Hematopoietic multipotent progenitor cell treated with erythropoietin and hydrocortisone succinate and interleukin-3 and kit ligand, for 15 days (in vitro differentiated cells): ENCODE data around the gene TBC1D22A.
A peak's percentile ranks its signal among the peaks of the same experiment; 100 is the strongest.

Experiments
- DNase-seq: peaks from one replicate; pipeline ENCODE4 v3.0.0-alpha.2; 2015; ENCODE audit warnings: low spot score

Gene TBC1D22A

GRCh38 chr22:46753360-46753759, 9.1 kb upstream of the TBC1D22A start:
- no peak for DNase-seq

- no peak for DNase-seq
Observed at GRCh38 chr22:46753761-46754109, 8.7 kb upstream of the TBC1D22A start.

DNA sequence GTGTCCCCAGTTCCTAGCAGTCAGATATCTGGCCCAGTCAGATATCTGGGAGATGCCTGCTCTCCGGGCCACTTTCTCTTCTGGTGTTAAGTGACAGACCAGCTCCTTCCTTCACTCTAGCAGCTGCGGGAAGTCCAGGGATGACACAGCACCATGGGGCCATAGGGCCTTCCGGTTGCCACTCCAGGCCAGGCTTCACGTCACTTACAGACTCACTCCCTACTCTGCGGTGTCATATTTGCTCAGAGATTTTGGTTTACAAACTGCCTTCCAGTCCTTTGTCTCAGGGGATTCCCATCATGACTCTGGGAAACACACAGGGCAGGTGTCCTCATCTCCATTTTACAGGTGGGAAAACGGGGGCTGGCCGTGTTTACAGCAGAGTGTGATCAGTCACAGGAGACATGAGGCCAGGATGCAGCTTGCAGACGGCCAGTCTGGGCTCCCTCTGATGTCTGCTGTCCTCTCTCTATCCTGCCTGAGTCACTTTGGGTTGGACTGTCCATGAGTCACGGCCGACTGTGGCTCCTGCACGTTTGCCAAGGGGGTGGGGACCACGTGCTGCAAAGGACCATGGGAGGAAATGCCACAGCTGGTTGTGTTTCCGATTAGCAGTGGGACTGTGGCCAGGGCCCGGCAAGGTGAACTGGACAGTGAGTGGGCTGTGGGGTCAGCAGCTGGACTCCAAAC, 8.2 kb upstream of the TBC1D22A start:
- DNase-seq: peak; percentile 75

DNA sequence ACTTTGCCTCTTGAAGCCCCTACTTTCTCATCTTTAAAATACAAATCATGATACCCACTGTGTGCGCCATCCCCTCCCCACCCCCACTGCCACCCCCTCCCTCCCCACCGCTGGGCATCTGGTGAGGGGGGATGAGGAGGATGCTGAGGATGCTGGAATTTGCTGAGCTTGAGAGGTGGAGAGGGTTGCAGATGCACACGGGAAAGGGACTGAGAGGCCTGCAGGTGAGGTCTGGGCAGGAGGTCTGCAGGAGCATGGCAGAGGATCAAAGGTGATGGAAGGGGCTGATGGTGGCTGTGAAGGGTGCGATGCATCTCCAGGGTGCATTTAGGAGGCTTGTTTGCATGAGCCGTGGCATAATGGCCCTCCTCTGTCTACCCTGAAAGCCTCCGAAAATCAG, 7.6 kb upstream of the TBC1D22A start:
- no peak for DNase-seq

DNA sequence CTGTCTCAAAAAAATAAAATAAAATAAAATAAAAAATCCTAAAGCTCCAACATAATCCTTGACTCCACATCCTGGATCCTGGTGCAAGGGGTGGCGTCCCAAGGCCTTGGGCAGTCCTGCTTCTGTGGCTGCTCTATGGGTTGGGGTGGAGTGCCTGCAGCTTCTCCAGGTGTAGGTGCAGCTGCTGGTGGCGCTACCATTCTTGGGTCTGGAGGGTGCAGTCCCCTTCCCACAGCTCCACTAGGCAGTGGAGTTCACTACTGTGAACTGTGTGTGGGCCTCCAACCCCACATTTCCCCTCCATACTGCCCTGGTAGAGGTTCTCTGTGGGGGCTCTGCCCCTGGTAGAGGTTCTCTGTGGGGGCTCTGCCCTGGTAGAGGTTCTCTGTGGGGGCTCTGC, 6.9 kb upstream of the TBC1D22A start:
- DNase-seq: no peak

DNA sequence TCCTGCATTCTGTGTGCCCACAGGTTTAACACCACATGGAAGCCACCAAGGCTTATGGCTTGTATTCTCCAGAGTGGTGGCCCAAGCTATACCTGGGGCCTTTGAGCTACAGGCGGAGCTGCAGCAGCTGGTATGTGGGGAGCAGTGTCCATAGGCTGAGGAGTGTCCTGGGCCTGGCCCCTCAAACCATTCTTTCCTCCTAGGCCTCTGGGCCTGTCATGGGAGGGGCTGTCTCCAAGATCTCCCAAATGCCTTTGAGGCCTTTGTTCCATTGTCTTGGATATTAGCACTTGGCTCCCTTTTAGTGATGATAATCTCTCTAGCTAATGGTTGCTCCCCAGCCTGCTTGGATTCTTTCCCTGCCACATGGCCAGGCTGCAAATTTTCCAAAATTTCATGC, 6.4 kb upstream of the TBC1D22A start:
- DNase-seq: no peak

DNA sequence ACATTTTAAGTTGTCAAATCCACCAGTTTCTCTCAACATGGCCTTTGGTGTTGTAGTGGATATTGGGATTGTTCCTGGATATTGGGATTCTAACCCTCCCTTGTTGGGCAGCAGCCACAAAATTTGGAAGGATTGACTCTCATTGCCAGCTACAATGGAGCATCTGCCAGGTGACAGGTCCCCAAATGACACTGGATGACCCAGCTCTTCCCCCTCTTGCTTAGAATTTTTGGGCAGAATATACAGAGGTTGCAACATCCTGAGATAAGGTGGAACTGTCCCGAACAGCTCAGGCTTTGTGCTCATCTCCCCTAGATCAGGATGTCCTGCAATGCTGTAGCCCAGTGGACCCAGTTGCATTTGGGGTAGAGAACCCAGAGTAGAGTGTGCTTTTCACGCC, 5.3 kb upstream of the TBC1D22A start:
- DNase-seq: no peak

DNA sequence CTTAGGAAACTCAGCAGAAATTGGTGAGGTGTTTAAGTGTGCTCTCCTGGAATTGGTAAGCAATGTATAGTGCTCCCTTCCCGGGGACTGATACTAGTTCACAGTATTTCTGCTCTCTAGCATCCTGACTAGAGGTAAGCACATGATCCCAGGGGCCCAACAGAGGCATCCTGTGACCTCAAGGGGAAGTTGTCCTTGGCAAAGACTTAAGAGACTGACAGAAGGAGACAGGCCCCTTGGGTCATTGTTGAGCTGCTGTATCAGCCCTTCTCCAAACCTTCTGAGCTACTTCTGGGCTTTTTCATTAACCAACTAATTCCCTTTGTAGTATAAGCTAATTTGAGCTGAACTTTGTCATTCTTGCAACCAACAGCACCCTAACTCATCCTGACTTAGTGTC, 4.3 kb upstream of the TBC1D22A start:
- DNase-seq: no peak

DNA sequence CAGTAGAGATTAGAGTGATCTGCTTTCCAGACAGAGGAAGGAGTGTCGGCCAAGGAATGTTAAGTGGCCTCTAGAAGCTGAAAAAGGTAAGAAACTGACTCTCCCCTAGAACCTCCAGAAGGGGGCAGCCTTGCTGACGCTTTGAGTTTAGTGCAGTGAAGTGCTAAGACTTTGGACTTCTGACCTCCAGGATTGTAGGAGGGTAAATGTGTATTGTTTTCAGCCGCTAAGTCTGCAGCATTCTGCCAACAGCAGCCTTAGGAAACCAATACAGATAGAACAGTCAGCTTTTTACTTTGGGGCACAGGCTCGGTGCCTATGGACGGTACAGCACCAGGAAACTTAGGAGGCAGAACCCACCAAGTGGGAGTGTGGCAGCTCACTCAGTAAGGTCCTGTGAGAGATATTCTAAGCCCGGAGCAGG, 3.6 kb upstream of the TBC1D22A start:
- peak; percentile 51 for DNase-seq

- no peak for DNase-seq
Observed at GRCh38 chr22:46761017-46761416, 1.4 kb upstream of the TBC1D22A start.

DNA sequence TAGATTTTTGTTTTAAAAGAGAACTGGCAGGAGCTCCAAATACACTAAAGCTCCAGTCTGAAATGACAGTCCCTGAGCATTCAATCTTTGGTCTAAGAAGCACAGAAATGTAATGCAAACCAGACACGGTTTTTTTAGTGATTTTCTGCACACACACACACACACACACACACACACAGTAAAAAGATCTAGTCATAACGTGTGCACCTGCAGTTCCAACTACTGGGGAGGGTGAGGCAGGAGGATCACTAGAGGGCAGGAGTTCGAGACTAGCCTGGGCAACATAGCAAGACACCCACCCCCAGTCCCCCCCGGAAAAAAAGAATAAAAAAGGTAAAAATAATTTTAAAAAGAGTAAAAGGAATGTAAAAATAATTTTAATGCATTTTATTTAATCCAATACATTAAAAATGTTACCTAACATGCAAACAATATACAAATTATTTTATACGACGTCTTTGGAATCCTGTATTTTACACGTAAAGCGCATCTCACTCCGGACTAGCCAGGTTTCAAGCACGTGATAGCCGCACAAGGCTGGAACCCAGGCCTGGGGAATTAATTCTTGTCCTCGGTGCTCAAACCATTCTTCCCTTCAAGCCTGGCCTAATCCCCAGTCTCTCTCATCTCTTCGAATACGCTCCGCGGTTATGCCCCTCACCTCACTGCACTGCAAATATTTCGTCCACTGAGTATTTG, 762 bp upstream of the TBC1D22A start:
- DNase-seq: no peak

DNA sequence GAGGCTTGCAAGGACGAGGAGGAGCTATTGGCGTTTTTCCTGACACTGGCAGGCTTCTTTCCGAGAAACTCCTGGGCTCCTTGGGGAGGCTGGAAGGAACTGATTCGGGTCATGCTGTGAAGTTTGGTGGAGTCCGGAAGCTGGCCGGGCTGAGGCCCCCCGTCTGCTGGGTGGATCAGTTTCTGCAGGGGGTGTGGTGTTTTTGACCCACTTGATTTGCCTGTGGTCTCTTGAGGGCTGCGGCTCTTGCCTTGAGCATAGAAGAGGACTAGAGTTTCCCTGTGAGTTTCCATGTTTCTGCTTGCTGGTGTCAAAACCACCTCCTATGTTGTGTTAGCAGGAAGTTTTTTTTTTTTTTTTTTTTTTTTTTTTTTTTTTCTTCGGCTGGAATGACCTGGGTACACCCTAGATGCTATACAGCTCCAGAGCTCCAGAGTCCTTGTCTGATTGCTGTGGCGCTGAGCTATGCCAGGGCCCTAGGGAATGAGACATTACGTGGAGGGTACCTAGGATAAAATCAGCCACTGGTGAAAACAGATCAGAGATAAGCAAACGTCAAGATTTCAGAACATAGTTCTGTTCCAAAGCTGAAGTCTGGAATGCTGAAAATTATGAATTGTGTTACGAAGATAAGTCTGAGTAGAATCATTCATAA, 728 bp downstream of the TBC1D22A start:
- peak; percentile 12 for DNase-seq

DNA sequence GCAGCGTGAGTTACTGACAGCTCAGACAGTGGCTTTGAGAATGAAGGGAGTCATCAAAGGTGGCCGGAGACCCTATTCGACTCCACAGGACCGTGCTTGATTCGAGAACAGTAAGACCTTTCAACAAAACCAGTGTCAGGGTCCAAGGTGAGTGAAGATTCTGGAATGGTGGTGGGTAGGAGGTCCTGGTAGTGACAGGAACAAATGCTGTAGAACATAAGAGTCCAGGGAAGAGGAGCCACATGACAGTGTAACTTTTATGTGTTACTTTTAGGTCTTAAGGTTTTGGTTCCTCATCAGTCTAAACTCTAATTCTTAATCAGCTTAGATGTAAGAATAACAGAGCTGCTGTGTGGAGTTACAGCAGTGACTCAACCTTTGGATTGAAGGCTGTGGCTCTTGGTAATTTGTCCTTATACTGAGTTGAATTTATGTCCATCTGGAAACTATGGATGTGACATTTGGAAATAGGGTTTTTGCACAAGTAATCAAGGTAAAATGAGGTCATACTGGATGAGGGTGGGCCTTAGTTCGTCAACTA, 1.8 kb downstream of the TBC1D22A start:
- no peak for DNase-seq

DNA sequence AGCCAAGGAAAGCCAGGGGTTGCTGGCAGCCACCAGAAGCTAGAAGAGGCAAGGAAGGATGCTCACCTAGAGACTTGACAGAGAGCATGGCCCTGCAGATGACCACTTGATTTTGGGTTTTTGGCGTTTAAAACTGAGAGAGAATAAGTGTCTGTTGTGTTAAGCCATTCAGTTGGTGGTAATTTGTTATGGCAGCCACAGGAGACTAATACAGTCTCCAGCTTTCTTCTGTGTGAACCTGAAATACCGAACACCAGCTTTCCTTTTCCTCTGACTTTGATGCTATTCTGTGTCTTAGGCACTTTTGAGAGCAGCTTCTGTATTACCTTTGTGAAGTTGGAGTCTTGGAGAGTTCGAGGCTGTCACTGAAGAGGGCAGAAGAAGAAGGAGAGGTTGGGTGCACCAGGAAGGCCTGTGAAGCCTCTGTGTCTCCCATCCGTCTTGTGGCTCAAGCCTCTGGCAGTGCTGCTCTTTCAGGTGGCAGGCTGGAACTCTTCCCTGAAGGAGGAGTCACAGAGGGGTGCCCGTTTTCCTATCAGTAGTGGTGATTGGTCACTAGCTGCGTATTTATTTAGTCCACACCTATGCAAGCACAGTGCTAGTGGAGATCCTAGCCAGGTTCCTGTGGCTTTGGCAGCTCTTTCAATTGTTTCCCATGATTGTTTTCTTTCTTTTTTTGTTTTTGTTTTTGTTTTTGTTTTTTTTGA, 2.5 kb downstream of the TBC1D22A start:
- no peak for DNase-seq

DNA sequence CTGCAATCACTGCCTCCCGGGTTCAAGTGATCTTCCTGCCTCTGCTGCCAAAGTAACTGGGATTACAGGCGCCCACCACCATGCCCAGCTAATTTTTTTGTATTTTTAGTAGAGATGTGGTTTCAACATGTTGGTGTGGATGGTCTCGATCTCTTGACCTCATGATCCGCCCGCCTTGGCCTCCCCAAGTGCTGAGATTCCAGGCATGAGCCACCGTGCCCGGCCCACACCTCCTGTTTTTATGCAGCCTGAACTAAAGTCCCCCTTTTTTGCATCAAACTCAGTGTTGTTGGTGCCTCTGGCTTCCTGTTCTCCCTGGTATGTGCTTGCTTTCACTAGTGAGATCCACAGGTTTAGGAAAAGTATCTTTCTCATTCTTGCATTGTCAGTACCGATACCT, 4.2 kb downstream of the TBC1D22A start:
- no peak for DNase-seq

GRCh38 chr22:46767249-46767985, 5.0 kb downstream of the TBC1D22A start:
- no peak for DNase-seq

DNA sequence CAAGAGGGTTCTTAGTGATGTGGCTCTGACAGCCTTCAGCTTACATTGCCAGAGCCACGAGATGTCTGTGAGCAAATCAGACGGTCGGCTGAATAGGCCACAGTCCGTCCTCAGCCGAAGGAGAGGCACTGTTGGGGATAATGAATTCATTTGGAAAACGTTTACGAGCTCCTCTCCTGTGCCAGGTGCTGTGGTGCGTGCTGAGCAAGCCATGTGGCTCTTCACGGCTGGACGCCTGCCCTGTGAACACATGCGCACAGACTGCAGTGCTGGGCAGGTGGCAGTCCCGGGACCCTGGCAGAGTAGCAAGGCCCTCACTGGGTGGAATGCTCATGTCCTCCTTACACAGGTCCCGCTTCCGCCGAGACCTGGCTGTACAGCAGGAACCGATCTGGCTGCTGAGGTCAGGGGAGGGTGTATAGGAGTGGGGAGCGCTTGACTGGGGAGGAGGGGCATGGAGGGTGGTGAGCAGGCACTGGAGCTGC, 6.8 kb downstream of the TBC1D22A start:
- no peak for DNase-seq

- no peak for DNase-seq
Observed at GRCh38 chr22:46769706-46770105, 7.3 kb downstream of the TBC1D22A start.

- no peak for DNase-seq
Observed at GRCh38 chr22:46770151-46770641, 7.7 kb downstream of the TBC1D22A start.

DNA sequence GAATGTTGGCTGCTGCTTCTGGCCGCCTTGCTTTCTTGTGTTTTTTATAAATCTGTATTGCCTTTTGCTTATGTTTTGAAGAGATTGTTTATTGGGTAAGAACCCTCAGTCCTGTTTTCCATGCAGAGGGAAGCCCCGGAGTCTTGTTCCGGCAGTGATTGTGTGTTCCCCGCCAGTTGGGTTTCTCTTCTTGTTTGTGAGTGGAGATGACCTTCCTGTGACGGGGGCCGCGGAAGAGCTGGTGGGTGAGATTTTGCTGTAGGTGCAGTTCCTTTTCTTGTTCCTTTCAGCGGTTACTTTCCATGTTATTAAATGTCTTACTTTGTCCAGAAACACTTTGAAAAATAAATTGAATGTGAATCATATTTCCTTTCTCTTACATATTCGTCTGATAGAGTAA, 8.3 kb downstream of the TBC1D22A start:
- no peak for DNase-seq

DNA sequence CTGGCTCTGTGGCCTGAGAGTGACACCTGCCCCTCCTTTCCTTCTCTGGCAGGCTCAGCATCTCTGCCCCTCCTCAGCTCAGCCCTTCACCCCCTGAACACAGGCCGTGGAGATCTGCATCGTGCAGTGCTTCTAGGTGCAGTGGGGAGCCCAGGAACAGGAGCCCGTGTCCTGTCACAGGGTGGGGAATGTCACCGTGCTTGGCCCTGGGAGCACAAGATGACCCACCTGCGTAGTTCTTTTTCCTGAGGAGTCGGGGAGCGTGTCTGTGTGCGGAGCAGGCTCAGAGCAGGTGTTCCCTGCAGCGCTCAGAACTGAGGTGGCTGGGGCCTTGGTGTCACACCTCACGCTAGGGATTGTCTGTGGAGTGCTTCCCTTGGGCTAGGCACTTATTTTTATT, 10.6 kb downstream of the TBC1D22A start:
- no peak for DNase-seq
